Measurements from ENCODE around the gene MIDN.

The MIDN gene

GRCh38 chr19:1280636-1281568 is 32.5 kb downstream of the MIDN start:
- FAIRE-seq (no peak), DNase-seq (ENCODE audit: low spot score) (no peak)

GRCh38 chr19:1281569-1282287 is 33.3 kb downstream of the MIDN start:
- FAIRE-seq (no peak), DNase-seq (ENCODE audit: low spot score) (no peak)

DNA sequence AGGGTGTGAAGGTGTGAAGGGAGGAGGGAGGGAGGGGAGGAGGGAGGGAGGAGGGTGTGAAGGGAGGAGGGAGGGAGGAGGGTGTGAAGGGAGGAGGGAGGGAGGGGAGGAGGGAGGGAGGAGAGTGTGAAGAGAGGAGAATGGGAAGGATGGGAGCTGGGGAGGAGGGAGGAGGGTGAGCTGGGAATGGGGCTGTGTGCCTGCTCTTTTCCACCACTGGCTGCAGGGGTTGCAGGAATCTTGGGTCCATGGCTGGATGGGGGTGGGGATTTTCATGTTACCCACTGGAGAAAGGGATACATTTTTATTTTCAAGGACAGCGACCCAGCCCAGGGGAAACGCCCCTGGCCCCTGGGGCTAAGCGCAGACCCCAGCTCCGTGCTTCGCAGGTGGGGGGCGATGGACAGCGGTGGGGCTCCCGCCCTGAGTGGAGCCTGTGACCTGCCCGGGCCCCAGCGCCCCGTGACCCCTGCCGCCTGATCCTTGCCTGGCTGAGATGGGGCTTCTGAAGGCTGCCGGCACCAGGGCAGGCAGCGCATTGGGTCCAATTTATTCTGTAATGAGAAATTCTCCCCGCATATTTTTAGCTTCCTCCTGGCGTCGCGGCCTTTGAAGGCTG is 34.3 kb downstream of the MIDN start:
- FAIRE-seq (no peak), DNase-seq (ENCODE audit: low spot score) (no peak)

- DNase-seq (ENCODE audit: low spot score): no peak
- FAIRE-seq: no peak
These were observed 35.0 kb downstream of the MIDN start for GRCh38 chr19:1283207-1283916.

DNA sequence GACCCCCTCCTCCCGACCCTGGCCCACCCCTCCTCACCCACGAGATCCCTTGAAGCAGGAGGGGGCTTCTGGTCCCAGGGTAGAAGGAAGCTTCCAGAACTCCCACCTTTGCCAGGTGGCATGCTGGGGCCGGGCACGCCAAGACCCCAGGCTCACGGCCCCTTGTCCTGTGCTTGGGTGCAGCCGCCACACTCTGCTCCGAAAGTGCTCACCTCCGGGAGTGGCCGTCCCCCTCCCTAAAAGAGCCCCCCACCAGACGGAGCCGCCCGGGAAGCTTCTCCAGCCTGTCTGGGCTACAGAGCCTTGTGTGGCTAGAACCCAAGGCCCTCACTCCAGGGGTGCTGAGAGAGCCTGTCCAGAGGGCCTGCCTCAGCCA is 35.5 kb downstream of the MIDN start:
- FAIRE-seq: no peak

DNA sequence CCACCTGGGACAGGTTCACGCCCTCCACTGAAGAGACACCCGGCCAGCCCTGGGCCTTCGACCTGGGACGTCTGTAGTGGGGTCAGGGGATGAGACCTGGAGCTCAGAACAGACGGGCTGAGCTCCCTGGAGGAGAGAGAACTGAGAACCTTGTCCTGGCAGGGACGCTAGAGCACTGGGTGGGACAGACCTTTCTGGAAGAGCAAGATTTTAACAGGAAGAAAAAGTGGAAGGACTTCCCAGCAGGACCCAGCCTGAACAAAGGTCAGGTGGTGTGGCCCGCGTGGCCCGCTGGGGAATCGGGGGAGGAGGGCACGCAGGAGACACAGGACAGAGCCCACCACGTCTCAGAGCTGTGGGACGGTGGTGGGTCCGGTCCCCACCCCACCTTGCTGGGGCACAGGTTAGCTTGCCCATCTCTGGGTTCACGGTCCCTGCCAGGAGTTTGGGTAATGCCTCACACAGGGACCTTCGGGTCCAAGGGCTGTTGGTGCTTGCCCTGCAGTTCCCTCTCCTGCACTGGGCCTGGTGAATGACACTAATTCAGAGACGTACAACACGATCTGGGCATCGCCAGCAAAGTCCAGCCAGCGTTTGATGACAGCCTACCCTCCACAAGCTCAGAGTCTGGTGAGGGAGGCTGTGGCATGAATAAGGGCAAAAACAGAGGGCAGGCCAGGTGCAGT is 36.1 kb downstream of the MIDN start:
- no peak for DNase-seq (ENCODE audit: low spot score)
- FAIRE-seq: no peak

More for the DNA sequence above, 35.5 kb downstream of the MIDN start:
- no peak for DNase-seq (ENCODE audit: low spot score)

GRCh38 chr19:1284979-1285736 is 36.8 kb downstream of the MIDN start:
- no peak for DNase-seq (ENCODE audit: low spot score)
- FAIRE-seq: no peak

GRCh38 chr19:1285737-1286360 is 37.5 kb downstream of the MIDN start, which contains the start of gene EFNA2:
Gene EFNA2, plus strand, starts transcription at chr19:1285873. Its CDS starts 296 bp downstream, at chr19:1286169.
- no peak for DNase-seq (ENCODE audit: low spot score)
- no peak for FAIRE-seq

DNA sequence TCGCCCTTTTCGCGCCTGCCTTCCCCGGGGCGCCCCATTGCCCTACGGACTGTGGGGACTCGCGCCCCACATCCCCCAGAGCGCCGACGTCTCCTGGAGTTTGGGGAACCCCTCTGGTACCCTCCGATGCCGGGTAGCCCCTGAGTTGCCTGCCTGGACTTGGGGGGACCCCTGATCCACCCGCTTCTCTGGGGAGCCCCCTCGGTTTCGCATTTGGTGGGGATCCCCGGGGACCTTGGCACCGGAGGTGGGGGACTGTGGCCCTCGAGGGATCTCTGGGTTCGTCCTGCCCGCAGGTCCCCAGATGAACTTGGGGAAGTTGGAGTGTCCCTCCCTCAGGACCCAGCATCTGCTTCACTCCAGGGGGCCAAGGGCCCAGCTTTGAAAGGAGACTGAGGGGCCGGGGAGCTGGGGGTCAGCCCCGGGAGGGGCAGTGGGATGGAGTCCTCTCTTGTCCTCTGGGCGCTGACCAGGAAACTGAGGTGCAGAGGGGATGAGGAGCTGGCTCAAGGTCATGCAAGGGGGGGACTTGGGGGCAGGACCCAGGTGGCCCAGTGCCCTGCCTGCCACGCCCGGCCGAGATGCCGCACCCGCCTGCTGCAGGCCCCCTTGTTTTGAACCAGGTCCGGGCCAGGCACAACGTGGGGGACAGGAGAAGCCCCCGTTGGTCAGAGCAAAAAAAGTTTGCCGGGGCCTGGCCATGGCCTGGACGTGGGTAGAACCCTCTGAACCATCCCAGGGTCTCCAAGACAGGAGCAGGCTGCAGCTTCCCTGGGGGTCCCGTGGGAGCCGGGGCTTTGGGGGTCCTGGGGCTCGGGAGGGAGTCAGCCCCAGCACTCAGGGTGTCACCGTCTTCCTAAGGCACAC is 38.3 kb downstream of the MIDN start:
- no peak for DNase-seq (ENCODE audit: low spot score)
- FAIRE-seq: no peak

GRCh38 chr19:1287354-1288225 is 39.2 kb downstream of the MIDN start:
- DNase-seq (ENCODE audit: low spot score): no peak

DNA sequence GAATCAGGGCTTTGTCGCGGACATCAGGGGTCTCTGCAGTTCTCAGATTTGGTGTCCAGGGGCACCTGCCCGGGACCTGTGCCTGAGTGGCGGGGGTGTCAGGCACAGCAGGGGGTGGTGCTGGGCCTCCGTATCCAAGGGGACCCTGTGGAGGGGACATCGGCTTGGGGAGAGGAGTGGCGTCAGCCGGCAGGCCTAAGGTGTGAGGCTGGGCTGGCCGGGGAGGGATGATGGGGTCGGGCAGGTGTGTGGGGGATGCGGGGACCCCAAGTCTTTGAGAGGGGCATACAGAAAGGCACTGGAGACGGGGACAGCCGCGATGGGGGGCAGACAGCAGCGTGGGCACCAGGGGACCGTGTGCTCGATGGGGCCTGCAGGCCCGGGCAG is 39.8 kb downstream of the MIDN start:
- FAIRE-seq: no peak
- DNase-seq (ENCODE audit: low spot score): no peak

More at GRCh38 chr19:1287354-1288225, 39.2 kb downstream of the MIDN start:
- FAIRE-seq: no peak

- DNase-seq (ENCODE audit: low spot score): no peak
- no peak for FAIRE-seq
These were observed 40.7 kb downstream of the MIDN start for GRCh38 chr19:1288833-1289685.

GRCh38 chr19:1289686-1290025 is 41.3 kb downstream of the MIDN start:
- FAIRE-seq: no peak
- no peak for DNase-seq (ENCODE audit: low spot score)

DNA sequence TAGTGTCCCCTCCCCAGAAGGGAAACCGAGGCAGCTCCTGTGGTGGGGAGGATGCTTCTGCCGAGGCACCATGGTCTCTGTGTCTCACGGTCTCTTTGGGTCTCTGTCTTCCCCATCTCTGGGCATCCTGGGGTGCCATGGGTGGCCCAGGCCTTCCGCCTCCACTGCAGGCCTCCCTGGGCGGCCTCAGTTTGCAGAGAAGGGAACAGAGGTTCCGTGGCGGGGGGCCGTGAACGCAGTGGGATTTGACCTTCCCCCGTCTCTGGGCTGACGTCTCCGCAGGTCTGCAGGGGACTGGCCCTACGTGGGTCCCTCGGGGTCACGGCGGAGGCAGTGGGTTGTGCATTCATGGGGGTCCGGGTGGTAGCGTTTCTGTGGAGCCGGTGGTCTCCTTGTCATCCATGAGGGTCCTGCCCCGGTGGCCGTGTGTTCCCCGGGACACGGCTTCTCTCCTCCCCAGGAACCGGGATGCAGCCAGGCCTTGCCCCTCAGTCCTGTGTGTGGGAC is 41.9 kb downstream of the MIDN start:
- DNase-seq (ENCODE audit: low spot score) (no peak), FAIRE-seq (no peak)

DNA sequence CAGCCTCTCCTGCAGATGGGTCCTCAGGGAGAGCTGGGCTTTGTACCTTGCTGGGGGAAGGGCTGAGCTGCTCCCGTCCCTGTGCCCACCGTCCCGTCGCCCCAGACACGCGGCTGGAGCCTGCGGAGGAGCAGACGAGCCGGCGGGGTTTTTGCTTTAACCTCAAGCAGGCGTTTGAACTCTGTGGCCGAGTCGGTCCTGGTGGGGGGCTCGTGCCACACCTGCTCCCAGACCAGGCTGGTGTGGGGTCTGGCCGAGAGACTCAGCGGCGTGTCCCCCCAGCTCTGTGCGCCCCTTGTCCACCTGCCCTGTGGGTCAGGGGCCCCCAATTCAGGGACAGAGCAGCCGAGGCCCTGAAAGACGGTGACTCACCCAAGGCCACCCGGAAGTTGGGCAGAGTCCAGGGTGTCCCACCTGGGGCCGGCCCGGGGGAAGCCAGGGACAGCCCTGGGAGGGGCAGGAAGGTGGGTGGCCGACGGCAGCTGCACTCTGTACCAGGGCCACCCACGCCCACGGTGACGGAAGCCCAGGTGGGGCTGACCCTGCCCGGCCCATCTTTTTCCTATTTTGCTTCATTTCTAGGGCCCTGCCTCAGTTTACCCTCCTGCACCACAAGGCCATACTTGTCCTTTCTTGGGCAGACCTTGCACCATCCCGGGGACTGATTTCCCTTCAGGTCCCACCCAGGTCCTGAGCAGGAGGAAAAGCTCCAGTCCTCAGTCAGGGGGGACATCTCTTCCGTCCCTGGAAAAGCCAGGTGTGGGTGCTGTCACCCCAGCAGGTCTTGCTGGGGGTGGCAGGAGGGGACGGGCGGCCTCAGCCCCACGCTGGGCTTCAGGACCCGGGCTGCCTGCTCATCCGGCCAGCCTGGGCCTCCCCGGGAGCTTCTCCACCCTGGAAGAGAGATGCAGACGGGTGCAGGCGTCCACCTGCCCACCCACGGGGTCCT is 42.6 kb downstream of the MIDN start:
- DNase-seq (ENCODE audit: low spot score): no peak
- FAIRE-seq: no peak

Measured in RCC 7860 (cell line).